ENCODE results near the gene ZDHHC11. TPM values are rescaled to one million over a fixed set of nuclear protein-coding genes. Genes with fewer than 3 reads are reported as not detected.
"Not testable (repeated sequence)": the region's sequence is repeated elsewhere in the genome, so short reads cannot be mapped to it uniquely, and the experiment has no call there.

The ZDHHC11 gene
- total RNA-seq, 1 experiment from 2014 or later = 26.0 TPM

GRCh38 chr5:801472-801871, 49.3 kb downstream of the ZDHHC11 start:
- CTCF ChIA-PET = no interaction called here
- Histone ChIP-seq H3K4me1 (ENCODE audit: insufficient read depth, low read length) (no peaks in the 10 kb centered on the region), H3K9me2 (replicated peaks; ENCODE audit: low read length) (no peaks in the 10 kb centered on the region), H3K27ac (ENCODE audit: low read length) (no peak overlapping the region), H2AFZ (ENCODE audit: low read length) (no peak overlapping the region), H3K27me3 (ENCODE audit: low read length) (no peaks in the 10 kb centered on the region), H3K79me2 (ENCODE audit: low read length) (no peaks in the 10 kb centered on the region), H3K9ac (ENCODE audit: low read length) (no peak overlapping the region), H3K4me3 (ENCODE audit: low read length) (no peak overlapping the region), H3K9me3 (ENCODE audit: low read length) (no peaks in the 10 kb centered on the region), H4K20me1 (ENCODE audit: low read length) (no peaks in the 10 kb centered on the region), H3F3A (ENCODE audit: low read length, unreplicated experiment) (no peaks in the 10 kb centered on the region), H3K4me2 (ENCODE audit: low read length) (no peak overlapping the region), H3K36me3 (ENCODE audit: low read depth, low read length) (no peaks in the 10 kb centered on the region)
- intact Hi-C loops (cut with micrococcal nuclease) = no loop called here
- DNase-seq (no peak), ATAC-seq (no peak)
- POLR2A ChIA-PET (ENCODE audit: unreplicated experiment) = no interaction called here
- BruUV-seq (replicated peaks) = no TSS peak
- TF ChIP-seq CTCF (conservative IDR thresholded peaks at IDR 0.05; ENCODE audit: low read depth, low read length) (no peak), EZH2phosphoT487 (IDR thresholded peaks at IDR 0.05; ENCODE audit: borderline replicate concordance, low read length) (no peak), EZH2 (IDR thresholded peaks at IDR 0.05; ENCODE audit: low read length, unreplicated experiment) (no peak)

- intact Hi-C loops (cut with micrococcal nuclease); H4K20me1 ChIP-seq (ENCODE audit: low read length); H3K4me1 ChIP-seq (ENCODE audit: insufficient read depth, low read length); DNase-seq; ATAC-seq; H3K79me2 ChIP-seq (ENCODE audit: low read length); CTCF ChIA-PET; H3K9me3 ChIP-seq (ENCODE audit: low read length); POLR2A ChIA-PET (ENCODE audit: unreplicated experiment); H3K27me3 ChIP-seq (ENCODE audit: low read length); H3K4me2 ChIP-seq (ENCODE audit: low read length); H3K27ac ChIP-seq (ENCODE audit: low read length); H2AFZ ChIP-seq (ENCODE audit: low read length); H3F3A ChIP-seq (ENCODE audit: low read length, unreplicated experiment); BruUV-seq (replicated peaks); H3K4me3 ChIP-seq (ENCODE audit: low read length); H3K36me3 ChIP-seq (ENCODE audit: low read depth, low read length); H3K9me2 ChIP-seq (replicated peaks; ENCODE audit: low read length); H3K9ac ChIP-seq (ENCODE audit: low read length): not testable (repeated sequence)
These were observed 49.7 kb downstream of the ZDHHC11 start for GRCh38 chr5:801055-801454.

- H3K4me1 ChIP-seq (ENCODE audit: insufficient read depth, low read length); H3K9me2 ChIP-seq (replicated peaks; ENCODE audit: low read length); H3F3A ChIP-seq (ENCODE audit: low read length, unreplicated experiment); intact Hi-C loops (cut with micrococcal nuclease); H3K27ac ChIP-seq (ENCODE audit: low read length); H2AFZ ChIP-seq (ENCODE audit: low read length); H3K9me3 ChIP-seq (ENCODE audit: low read length); H3K4me2 ChIP-seq (ENCODE audit: low read length); POLR2A ChIA-PET (ENCODE audit: unreplicated experiment); H4K20me1 ChIP-seq (ENCODE audit: low read length); H3K9ac ChIP-seq (ENCODE audit: low read length); DNase-seq; H3K79me2 ChIP-seq (ENCODE audit: low read length); CTCF ChIA-PET; H3K36me3 ChIP-seq (ENCODE audit: low read depth, low read length); H3K27me3 ChIP-seq (ENCODE audit: low read length); H3K4me3 ChIP-seq (ENCODE audit: low read length); BruUV-seq (replicated peaks); ATAC-seq: not testable (repeated sequence)
These were observed 52.2 kb downstream of the ZDHHC11 start for GRCh38 chr5:798505-799138.

GRCh38 chr5:797986-798385, 52.8 kb downstream of the ZDHHC11 start:
- H3K4me2 ChIP-seq (ENCODE audit: low read length); H3F3A ChIP-seq (ENCODE audit: low read length, unreplicated experiment); H3K4me3 ChIP-seq (ENCODE audit: low read length); H3K79me2 ChIP-seq (ENCODE audit: low read length); H3K4me1 ChIP-seq (ENCODE audit: insufficient read depth, low read length); intact Hi-C loops (cut with micrococcal nuclease); H2AFZ ChIP-seq (ENCODE audit: low read length); DNase-seq; H3K36me3 ChIP-seq (ENCODE audit: low read depth, low read length); H3K27me3 ChIP-seq (ENCODE audit: low read length); H4K20me1 ChIP-seq (ENCODE audit: low read length); H3K27ac ChIP-seq (ENCODE audit: low read length); CTCF ChIA-PET; BruUV-seq (replicated peaks); ATAC-seq; H3K9me3 ChIP-seq (ENCODE audit: low read length); POLR2A ChIA-PET (ENCODE audit: unreplicated experiment); H3K9ac ChIP-seq (ENCODE audit: low read length); H3K9me2 ChIP-seq (replicated peaks; ENCODE audit: low read length): not testable (repeated sequence)

- intact Hi-C loops (cut with micrococcal nuclease); CTCF ChIA-PET: not testable (repeated sequence)
These were observed 54.9 kb downstream of the ZDHHC11 start for GRCh38 chr5:795873-796272.

GRCh38 chr5:794948-795347, 55.8 kb downstream of the ZDHHC11 start:
- intact Hi-C loops (cut with micrococcal nuclease); BruUV-seq (replicated peaks); H3K4me3 ChIP-seq (ENCODE audit: low read length); H3K79me2 ChIP-seq (ENCODE audit: low read length); H3K4me1 ChIP-seq (ENCODE audit: insufficient read depth, low read length); H2AFZ ChIP-seq (ENCODE audit: low read length); H3K36me3 ChIP-seq (ENCODE audit: low read depth, low read length); H3F3A ChIP-seq (ENCODE audit: low read length, unreplicated experiment); H3K9me3 ChIP-seq (ENCODE audit: low read length); H3K9ac ChIP-seq (ENCODE audit: low read length); ATAC-seq; H4K20me1 ChIP-seq (ENCODE audit: low read length); H3K27me3 ChIP-seq (ENCODE audit: low read length); CTCF ChIA-PET; DNase-seq; POLR2A ChIA-PET (ENCODE audit: unreplicated experiment); H3K9me2 ChIP-seq (replicated peaks; ENCODE audit: low read length); H3K4me2 ChIP-seq (ENCODE audit: low read length); H3K27ac ChIP-seq (ENCODE audit: low read length): not testable (repeated sequence)

More at GRCh38 chr5:795873-796272, 54.9 kb downstream of the ZDHHC11 start:
- H3K9ac ChIP-seq (ENCODE audit: low read length); H3K27ac ChIP-seq (ENCODE audit: low read length); H3K27me3 ChIP-seq (ENCODE audit: low read length); H4K20me1 ChIP-seq (ENCODE audit: low read length); BruUV-seq (replicated peaks); POLR2A ChIA-PET (ENCODE audit: unreplicated experiment); H3K79me2 ChIP-seq (ENCODE audit: low read length); H3K9me3 ChIP-seq (ENCODE audit: low read length); ATAC-seq; H3K36me3 ChIP-seq (ENCODE audit: low read depth, low read length); H3K4me1 ChIP-seq (ENCODE audit: insufficient read depth, low read length); H3K9me2 ChIP-seq (replicated peaks; ENCODE audit: low read length); H3K4me2 ChIP-seq (ENCODE audit: low read length); H3F3A ChIP-seq (ENCODE audit: low read length, unreplicated experiment); H3K4me3 ChIP-seq (ENCODE audit: low read length); DNase-seq; H2AFZ ChIP-seq (ENCODE audit: low read length): not testable (repeated sequence)
